Activated CD4-positive, CD25-positive, alpha-beta regulatory T cell treated with anti-CD3 and anti-CD28 coated beads, Interleukin-2, amount 50 U/mL, for 16 hours (primary cell): ENCODE measurements around the gene PITX3.
A peak's percentile ranks its signal among the peaks of the same experiment; 100 is the strongest.
"Not testable (repeated sequence)": the region's sequence is repeated elsewhere in the genome, so short reads cannot be mapped to it uniquely, and the experiment has no call there.

ENCODE experiments used
- DNase-seq: peaks from one replicate; pipeline ENCODE4 v3.0.0-alpha.2; 2020; ENCODE audit warnings: low read depth, low spot score

Gene PITX3

GRCh38 chr10:102226542-102226870, 14.8 kb downstream of the PITX3 start:
- no peak for DNase-seq

DNA sequence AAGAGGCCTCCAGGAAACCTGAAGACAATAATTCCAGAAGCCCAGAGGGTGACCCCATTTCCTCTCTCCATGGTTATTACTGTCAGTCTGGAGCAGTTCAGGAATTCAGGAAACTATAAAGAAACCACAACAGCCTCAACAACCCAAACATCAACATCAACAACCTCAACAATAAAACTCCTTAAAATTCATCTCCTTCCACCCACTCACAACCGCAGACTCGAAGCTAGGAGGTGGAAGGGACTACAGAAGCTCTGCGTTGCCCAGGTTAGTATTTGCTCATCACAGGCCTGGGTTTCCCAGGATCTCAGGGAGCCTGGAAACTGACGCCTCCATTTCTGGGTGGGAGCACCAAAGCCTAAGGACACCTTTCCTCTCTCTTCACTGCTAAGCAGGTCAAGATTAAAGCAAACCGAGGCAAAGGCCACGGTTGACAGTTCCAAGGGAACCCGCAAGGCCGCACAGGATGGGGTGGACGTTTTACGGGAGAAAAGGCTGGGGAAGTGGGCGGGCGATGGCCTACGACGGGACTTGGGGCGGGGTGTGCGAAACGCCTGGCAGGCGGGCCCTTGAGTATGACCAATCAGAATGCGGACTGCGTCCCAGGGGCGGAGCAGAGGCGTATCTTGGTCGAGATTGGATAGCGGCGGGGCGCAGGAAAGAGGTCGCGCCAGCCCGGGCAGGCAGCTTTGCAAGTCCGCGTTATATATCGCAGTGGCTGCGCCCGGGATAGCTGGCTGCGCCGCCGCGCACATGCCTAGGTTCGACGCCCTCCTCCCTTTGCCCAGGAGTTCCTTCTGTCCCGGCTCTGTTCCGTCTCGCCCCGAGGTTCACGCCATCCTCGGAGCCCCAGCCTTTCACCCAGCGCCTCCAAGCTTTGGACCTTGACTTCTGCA, 15.4 kb downstream of the PITX3 start, which contains the start of gene ELOVL3:
Gene ELOVL3, plus strand, starts transcription at position 654 of the 896 bp plus-strand sequence. CDS start 250 bp downstream, outside the sequence.
- peak; percentile 61 for DNase-seq

DNA sequence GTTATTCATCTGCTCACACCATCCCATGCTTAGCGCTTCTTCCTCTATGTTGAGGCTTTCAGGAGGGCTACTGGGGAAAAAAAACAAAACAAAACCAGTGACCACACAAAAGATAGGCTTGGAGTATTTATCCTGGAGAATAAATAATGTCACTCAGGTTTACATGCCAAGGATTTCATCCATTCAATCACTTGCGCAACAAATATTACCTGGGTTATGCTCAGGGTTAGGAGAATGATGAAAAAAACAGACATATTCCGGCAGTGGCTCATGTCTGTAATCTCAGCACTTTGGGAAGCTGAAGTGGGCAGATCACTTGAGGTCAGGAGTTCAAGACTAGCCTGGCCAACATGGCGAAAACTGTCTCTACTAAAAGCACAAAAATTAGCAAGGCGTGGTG, 18.5 kb downstream of the PITX3 start:
- DNase-seq: no peak

GRCh38 chr10:102220612-102221011, 20.7 kb downstream of the PITX3 start:
- DNase-seq: no peak

DNA sequence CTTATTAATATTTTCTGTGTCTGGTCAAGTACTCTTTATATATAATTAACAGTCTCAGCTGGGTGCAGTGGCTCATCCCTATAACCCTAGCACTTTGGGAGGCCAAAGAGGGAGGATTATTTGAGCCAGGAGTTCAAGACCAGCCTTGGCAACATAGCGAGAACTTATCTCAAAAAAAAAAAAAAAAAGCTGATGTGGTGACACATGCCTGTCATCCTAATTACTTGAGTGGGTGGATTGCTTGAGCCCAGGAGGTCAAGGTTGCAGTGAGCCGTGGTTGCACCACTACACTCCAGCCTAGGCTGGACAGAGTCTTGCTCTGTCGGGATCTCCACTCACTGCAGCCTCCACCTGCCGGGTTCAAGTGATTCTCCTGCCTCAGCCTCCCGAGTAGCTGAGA, 21.9 kb downstream of the PITX3 start:
- DNase-seq: no peak

DNA sequence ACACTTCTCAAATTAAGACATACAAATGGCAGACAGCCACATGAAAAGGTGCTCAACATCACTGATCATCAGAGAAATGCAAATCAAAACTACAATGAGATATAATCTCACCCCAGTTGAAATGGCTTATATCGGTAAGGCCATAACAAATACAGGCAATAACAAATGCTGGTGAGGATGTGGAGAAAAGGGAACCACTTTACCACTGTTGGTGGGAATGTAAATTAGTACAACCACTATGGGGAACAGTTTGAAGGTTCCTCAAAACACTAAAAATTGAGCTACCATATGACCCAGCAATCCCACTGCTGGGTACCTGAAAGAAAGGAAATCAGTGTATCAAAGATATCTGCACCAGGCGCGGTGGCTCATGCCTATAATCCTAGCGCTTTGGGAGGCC, 27.7 kb downstream of the PITX3 start:
- DNase-seq: not testable (repeated sequence)

GRCh38 chr10:102211615-102212299, 29.6 kb downstream of the PITX3 start:
- DNase-seq: no peak

GRCh38 chr10:102208311-102209035, 32.8 kb downstream of the PITX3 start:
- DNase-seq: no peak

DNA sequence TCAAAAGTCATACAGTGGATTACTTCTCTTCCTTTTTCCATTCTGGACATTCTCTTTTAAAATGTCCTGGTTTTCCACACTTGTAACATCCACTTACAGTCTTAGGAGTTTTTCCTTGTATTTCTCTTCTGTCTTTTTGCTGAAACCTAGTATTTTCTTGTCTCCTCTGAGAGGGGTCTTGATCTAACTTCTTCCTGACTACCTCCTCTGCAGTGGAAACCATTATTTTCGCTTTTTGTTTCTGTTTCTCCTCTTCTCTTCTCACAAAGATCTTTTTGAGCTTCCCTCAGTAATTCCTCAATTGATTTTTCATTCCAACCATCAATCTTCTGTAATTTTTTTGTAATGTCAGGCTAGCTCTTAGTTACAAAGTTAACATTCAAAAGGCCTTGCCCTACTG, 38.9 kb downstream of the PITX3 start:
- no peak for DNase-seq

- DNase-seq: no peak
Measured at GRCh38 chr10:102200751-102201640, 40.3 kb downstream of the PITX3 start.

GRCh38 chr10:102198027-102198426, 43.3 kb downstream of the PITX3 start:
- DNase-seq: no peak

DNA sequence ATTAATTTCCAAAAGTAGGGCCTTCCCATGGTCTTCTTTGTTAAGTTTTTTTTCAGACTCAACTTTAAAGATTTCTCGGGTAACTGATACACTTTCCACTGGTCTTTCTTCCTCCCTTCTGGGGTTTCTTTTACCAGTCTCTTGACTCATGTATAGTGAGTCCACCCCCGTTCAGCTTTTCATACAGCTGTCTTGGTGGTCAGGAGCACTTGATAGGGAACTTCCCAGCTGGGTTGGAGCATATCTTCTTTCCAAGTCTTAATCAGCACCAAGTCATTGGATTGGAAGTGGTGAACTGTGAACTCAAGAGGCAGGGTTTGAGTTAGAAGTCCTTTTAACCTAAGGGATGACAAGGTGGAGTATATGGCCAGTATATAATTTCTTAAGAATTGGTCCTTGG, 44.4 kb downstream of the PITX3 start:
- DNase-seq: no peak

DNA sequence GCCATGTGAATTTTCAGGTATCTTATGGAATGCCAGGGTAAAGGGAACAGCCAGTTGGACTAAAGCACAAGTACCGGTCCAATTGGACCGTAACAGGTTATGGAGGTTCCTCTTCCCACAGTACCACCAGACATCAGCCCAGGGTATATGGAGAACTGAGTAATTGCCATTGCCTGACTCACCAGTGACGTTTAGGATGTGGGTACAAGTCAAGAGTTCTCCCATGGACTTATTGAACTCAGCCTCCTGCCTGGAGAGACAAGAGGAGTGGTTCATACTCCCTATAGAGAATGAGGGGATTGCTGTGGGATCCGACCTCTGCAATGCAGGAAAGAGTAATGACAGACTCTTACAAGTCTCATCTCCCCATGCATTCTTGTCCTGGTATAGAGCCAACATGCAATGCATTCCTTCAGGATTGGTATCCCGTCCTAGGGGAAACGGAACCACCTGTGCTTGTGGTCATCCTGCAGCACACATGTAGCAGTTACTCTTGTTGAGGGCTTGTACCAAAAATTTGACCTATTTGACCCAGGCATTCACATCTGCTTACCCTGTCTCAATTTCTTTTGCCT, 45.9 kb downstream of the PITX3 start:
- no peak for DNase-seq

GRCh38 chr10:102191956-102192355, 49.4 kb downstream of the PITX3 start:
- no peak for DNase-seq

- not testable (repeated sequence) for DNase-seq
Measured at GRCh38 chr10:102188941-102189898, 52.1 kb downstream of the PITX3 start.

GRCh38 chr10:102188298-102188940, 52.9 kb downstream of the PITX3 start:
- no peak for DNase-seq

- DNase-seq: no peak
Measured at GRCh38 chr10:102185811-102186527, 55.3 kb downstream of the PITX3 start.

- no peak for DNase-seq
Measured at GRCh38 chr10:102185272-102185671, 56.0 kb downstream of the PITX3 start.

DNA sequence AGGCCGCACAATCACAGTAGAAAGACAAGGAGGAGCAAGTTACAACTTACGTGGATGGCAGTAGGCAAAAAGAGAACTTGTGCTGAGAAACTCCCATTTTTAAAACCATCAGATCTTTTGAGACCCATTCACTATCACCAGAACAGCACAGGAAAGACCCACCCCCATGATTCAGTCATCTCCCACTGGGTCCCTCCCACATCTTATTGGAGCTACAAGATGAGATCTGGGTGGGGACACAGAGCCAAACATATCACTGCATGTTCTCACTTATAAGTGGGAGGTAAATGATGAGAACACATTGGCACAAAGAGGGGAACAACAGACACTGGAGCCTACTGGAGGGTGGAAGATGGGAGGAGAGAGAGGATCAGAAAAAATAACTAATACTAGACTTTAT, 56.7 kb downstream of the PITX3 start:
- DNase-seq: no peak
